GM19035 (cell line): ENCODE measurements around the gene RASGRP4.
"Not testable (repeated sequence)": the region's sequence is repeated elsewhere in the genome, so short reads cannot be mapped to it uniquely, and the experiment has no call there.

Source experiments
- ATAC-seq: cut with Tn5 transposase; IDR thresholded peaks from one replicate; pipeline ENCODE4 v1.9.1; 2021; ENCODE audit not compliant: unreplicated experiment

RASGRP4 gene

DNA sequence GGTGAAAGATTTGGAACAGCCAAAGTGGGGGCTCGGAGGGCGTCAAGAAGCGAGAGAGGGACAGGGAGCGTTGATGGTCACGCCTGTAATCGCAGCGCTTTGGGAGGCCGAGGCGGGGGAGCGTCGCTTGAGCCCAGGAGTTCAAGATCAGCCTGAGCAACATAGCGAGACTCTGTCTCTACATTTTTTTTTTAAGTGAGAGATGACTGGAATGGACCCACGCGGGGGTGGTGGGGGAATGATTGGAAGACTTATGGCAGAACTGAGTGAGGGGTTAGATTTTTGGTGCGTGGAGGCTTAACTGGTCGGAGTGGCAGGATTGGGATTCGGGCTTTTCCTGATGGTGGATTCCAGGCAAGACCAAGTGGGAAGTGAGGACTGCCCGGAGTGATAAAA, 50.9 kb downstream of the RASGRP4 start:
- ATAC-seq: no peak

DNA sequence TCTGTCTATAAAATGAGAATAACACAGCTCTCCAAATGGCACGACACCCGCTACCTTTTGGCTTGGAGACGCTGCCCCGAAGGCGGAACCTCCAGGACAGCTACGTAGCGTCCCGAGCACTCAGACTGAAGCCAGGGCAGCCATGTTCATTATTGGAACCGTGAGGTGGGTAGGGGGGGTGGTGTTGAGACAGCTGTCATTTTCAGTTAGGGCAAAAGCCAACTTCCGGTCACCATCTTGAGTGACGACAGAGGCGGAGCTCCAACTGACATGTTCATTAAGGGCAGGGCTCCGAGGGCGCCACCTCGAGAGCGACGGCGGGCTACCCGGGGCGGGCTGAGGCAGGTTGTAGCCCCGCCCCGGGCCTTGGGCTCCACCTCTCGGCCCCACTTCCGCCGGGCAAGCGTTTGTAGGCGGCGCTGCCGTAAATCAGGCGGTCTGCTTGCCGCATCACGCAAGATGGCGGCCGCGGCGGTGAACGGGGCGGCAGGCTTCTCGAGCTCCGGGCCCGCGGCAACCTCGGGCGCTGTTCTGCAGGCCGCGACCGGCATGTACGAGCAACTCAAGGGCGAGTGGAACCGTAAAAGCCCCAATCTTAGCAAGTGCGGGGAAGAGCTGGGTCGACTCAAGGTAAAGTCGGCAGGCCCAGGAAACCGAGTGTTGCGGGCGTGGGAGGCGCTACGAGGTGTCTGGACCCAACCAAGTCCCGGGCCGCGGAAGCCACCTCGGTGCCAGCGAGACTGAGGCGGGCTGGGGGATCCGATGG, 51.5 kb downstream of the RASGRP4 start, which contains the start of gene PSMD8:
Gene PSMD8 (plus strand): TSS at position 240 of the 766 bp plus-strand sequence. CDS start 31 bp downstream, at position 271.
- ATAC-seq: peak; percentile 96

DNA sequence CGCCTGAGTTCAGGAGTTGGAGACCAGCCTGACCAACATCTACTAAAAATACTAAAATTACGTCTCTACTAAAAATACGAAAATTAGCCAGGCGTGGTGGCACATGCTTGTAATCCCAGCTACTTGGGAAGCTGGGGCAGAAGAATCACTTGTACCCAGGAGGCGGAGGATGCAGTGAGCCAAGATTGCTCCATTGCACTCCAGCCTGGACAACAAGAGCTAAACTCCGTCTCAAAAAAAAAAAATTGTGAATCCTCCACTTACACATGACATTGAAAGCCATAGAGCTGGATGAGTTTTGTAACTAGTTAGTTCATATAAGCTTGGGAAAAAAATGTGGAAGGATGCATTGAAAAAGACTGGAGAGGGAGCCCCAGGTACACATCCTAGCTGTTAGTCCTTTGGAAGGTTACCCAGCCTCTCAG, 52.1 kb downstream of the RASGRP4 start:
- no peak for ATAC-seq

DNA sequence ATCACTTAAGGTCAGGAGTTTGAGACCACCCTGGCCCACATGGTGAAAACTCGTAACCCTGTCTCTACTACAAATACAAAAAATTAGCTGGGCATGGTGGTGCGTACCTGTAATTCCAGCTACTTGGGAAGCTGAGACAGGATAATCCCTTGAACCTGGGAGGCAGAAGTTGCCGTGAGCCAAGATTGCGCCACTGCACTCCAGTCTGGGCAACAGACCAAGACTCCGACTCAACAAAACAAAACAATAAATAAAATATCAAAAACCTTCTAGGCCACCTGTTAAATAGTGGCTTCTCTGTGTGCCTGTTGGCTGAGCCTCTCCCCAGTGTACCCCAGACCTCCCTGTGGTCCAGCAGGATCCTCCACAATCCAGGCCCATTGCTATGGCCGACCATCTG, 54.9 kb downstream of the RASGRP4 start:
- ATAC-seq: no peak

DNA sequence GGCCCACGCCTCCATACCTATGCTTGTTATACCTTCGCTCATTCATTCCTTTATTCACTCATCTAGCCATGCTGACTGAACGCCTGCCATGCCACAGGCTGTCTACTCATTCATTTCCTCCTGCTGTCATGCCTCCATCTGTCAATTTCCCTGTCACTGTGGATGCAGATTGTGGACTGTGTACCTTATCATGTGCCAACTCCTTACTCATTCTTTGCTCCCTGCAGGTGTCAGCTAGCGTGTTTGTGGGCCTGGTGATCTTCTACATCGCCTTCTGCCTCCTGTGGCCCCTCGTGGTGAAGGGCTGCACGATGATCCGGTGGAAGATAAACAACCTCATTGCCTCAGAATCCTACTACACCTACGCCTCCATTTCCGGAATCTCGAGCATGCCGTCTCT, 55.7 kb downstream of the RASGRP4 start:
- ATAC-seq: no peak

DNA sequence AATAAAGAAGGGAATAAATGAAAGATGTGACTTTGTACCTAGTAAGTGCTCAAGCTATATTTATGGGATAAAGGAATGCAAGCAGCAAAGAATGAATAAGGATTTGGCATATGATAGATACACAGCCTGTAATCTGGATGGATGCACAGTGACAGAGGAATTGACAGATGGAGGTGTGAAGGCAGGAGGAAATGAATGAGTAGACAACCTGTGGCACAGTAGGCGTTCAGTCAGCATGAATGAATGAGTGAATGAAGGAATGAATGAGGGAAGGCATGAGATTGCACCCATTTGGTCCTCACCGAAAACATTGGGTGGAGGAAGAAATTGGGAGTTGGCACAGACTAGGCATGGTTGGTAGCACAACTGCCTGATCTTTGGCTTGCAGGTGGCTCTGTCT, 56.4 kb downstream of the RASGRP4 start:
- no peak for ATAC-seq

DNA sequence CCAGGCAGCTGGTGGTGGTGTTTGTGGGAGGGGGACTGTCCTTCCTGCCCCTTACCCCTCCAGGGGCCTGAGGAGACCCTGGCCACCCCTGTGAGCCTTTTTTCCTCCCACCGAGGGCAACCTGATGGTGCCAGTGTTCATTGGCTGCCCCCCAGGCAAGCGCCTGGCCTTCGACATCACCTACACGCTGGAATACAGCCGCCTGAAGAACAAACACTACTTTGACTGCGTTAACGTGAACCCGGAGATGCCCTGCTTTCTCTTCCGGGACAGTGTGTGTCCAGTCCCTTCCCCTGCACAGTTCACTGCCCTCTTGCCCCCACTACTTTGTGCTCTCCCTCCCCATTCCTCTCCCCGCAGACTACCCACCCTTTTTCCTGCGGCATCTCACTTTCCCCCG, 59.0 kb downstream of the RASGRP4 start:
- no peak for ATAC-seq

DNA sequence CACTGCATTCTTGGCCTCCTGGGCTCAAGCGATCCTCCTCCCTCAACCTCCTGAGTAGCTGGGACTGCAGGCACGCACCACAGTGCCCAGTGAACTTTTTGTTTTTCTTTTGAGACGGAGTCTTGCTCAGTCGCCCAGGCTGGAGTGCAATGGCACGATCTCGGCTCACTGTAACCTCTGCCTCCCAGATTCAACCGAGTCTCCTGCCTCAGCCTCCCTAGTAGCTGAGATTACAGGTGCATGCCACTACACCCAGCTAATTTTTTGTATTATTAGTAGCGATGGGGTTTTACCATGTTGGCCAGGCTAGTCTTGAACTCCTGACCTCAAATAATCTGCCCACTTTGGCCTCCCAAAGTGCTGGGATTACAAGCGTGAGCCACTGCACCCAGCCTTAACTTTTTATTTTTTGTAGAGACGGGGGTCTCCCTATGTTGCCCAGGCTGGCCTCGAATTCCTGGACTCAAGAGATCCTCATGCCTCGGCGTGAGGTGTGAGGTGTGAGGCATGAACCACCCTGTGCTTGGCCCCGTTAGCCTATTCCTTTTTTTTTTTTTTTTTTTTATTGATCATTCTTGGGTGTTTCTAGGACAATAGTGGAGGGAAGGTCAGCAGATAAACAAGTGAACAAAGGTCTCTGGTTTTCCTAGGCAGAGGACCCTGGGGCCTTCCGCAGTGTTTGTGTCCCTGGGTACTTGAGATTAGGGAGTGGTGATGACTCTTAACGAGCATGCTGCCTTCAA, 62.9 kb downstream of the RASGRP4 start:
- not testable (repeated sequence) for ATAC-seq

DNA sequence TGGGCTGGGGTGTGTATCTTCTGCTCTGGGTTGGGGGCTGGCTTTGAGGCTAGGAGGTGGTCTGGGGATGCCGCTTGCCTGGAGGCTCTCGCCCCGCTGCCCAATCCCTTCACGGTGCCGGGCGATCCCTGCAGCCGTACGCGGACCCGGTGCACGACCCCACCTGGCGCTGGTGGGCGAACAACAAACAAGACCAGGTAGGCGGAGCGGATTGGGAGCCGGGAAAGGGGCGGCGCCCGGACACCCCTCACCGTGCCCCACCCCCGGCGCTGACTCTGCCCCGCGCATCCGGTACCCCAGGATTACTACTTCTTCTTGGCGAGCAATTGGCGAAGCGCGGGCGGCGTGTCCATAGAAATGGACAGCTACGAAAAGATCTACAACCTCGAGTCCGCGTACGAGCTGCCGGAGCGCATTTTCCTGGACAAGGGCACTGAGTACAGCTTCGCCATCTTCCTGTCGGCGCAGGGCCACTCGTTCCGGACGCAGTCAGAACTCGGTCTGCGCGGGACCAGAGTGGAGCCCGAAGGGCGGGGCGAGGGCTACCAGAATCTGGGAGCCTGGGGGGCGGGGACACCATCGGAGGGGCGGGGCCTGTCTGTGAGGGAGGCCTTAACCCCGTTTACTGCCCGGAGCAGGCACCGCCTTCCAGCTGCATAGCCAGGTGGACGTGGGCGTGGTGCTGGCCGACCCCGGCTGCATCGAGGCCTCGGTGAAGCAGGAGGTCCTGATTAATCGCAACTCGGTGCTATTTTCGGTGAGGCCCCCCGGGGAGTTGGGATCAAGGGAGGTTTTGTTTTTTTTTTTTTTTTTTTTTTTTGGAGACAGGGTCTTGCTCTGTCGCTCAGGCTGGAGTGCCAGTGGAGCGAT, 63.7 kb downstream of the RASGRP4 start:
- peak; percentile 41 for ATAC-seq

DNA sequence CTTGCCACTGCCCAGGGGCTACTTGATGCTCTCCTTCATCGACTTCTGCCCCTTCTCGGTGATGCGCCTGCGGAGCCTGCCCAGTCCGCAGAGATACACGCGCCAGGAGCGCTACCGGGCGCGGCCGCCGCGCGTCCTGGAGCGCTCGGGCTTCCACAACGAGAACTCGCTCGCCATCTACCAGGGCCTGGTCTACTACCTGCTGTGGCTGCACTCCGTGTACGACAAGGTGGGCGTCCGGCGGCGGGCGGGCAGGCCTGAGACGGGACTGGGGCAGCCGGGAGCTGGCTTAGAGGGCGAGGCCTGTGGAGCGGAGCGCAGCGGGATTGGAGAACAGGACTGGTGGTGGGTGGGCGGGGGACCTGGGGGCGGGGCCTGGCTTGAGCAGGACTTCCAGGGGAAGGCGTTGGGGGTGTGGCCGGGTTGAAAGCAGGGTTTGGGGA, 64.4 kb downstream of the RASGRP4 start:
- ATAC-seq: peak; percentile 55

DNA sequence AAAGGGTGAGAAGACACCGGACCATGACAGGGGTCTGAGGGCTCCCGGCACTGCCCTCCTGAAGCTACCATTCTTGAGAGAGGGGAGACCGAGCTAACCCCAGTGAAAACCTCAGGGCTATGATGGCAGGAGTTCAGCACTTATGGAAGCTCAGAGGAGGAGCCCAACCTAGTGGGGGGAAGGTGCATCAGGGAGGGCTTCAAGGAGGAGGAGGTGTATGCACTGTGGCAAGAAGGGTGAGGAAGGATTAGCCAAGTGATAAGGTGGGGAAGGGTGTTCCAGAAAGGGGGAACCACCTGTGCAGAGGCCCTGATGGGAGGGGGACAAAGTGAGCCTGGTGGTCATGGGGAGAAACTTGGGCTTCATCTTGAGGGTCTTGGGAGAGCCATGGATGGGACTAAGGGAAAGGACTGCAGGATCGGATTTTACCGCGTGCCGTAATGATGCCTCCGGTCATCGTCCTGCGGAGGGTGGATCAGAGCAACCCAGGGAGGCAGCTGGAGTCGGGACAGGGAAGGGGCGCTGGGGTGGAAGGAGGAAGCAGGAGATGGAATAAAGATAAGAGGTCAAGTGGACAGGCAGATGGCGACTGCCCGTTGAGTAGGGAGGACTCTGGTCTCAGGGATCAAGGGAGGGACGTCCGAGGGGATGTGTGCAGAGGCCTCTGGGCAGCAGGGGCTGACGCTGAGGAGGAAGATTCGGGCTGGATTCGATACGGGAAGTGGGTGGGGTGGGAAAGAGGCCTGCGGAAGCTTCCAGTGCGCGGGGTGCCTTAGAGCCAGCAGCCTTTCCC, 65.0 kb downstream of the RASGRP4 start:
- no peak for ATAC-seq

DNA sequence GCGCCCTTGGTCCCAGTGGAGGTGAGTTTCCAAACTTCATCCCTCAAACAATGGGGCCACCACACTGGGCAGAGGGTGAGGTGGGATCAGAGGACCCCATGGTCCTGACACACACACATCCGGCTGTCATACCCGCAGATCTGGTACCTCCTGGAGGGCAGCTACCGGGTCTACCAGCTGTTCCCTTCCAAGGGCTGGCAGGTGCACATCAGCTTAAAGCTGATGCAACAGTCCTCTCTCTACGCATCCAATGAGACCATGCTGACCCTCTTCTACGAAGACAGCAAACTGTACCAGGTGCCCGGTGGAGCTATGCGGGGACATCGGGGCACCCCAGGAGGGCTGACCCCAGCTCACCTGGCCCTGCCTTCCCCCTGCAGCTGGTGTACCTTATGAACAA, 65.7 kb downstream of the RASGRP4 start:
- ATAC-seq: no peak

DNA sequence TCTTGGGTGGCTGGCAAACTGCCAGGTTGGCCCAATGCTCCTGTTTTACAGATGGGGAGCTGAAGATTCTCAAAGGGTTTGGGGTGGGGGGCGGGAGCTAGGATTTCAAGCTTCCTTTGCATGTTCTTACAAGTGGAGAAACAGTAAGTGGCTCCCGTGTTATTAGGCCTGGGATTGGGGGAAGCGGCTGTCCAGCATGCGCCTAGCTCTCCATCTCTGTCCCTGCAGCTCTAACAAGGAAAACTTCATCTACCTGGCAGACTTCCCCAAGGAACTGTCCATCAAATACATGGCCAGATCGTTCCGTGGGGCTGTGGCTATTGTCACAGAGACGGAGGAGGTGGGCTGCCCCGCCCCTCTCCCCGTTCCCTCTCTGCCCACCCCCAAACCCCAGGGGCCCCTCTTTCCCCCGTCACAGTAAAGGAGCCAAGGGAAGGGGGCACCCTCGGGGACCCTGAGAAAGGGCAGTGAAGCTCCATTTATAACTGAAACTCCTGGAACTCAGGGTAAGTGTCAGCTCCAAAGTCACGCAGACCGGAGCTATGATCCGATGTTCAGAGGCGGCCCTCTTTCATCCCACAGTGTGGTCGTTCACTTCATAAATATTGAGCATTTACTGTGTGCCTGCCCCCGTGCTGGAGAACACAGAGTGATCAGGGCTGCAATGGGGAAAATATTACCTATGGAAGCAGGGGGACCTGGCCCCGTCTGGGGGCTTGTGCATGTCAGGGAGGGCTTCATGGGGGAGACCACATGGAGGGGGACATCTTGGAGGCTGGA, 66.6 kb downstream of the RASGRP4 start:
- ATAC-seq: no peak
